Activated CD8-positive, alpha-beta memory T cell treated with anti-CD3 and anti-CD28 coated beads for 48 hours (primary cell): ENCODE results near the gene BTBD18.

Experiments used
- DNase-seq, 3 experiments: peaks; one replicate each; pipeline ENCODE4 v3.0.0-alpha.2; 2020; ENCODE audit warnings: low read depth in 2 of 3, low spot score in 2 of 3

Gene BTBD18

GRCh38 chr11:57776577-57777210, 25.1 kb upstream of the BTBD18 start:
- no peak for DNase-seq

GRCh38 chr11:57776031-57776521, 24.5 kb upstream of the BTBD18 start:
- no peak for DNase-seq

DNA sequence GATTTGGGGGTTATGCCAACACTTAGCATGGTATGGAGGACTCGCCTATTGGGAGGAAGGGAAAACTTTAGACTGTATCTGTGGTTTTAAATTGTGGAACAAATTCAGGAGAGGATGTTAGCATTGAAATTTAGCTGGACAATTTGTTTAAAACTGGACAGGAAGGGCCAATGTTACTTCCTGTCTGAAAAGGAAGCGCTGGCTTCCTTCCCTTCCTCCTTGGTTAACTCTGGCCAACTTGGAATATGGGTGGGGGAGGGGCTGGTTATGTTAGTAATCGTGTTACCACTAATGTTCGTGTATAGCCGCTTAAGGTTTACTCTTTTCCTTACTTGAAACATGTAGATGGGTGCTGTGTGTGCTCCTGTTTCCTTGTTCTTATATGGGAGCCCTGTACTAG, 23.9 kb upstream of the BTBD18 start:
- DNase-seq: no peak

DNA sequence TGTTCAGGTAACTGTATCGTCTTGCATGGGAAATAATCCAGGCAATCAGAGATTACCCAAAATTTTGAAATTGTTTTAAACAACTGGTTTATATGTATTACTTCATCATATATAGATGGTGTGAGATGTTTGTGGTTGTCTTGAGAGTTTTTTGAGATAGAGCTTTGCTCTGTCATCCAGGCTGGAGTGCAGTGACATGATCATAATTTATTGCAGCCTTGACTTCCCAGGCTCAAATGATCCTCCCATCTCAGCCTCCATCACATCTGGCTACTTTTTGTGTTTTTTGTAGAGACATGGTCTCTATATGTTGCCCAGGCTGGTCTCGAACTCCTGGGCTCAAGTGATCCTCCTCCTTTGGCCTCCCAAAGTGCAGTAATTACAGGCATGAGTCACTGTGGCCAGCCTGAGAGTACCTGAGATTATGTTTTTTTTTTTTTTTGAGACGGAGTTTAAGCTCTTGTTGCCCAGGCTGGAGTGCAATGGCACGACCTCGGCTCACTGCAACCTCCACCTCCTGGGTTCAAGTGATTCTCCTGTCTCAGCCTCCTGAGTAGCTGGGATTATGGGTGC, 21.5 kb upstream of the BTBD18 start:
- DNase-seq: no peak

GRCh38 chr11:57772562-57772961, 20.9 kb upstream of the BTBD18 start:
- no peak for DNase-seq

GRCh38 chr11:57771365-57771764, 19.7 kb upstream of the BTBD18 start:
- DNase-seq: no peak

GRCh38 chr11:57770793-57771192, 19.2 kb upstream of the BTBD18 start:
- DNase-seq: no peak

GRCh38 chr11:57764972-57765371, 13.4 kb upstream of the BTBD18 start:
- no peak for DNase-seq

DNA sequence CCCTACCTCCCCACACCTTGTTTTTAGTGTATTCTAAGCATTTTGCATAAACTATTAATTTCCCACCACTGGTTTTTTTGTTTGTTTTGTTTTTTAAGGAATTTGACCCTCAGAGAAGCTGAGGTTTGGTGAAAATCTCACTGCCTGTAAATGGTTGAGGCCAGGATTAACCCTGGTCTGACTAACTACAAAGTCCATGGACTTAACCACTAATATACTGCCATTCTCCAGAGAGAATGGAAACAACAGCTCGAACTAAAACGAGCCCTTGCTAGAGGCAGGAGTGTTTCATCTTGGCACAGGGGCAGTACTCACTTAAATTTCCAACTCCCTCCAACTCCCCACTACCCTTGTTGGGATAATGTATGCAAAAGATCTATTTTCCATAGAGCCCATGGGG, 12.9 kb upstream of the BTBD18 start:
- no peak for DNase-seq

- no peak for DNase-seq
These were observed 12.4 kb upstream of the BTBD18 start for GRCh38 chr11:57764021-57764420.

DNA sequence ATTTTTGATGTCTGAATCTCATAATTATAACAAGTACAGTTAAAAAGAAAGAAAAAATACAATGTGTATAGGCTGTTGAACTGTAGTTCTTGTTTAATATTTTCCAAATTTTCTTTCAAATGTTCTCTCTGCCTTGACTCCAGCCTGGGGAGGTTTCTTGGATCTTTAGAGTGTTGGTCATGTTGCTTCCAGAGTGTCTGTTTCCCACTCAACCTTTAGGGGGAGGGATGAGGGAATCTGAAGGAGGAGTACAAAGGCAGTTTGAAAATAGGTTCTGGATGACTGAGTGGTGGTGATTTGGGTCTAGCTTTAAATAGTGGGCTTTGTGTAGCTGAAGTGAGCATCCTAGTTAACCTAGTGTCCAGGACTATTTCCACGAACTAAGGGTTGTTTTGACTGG, 11.9 kb upstream of the BTBD18 start:
- DNase-seq: no peak

- DNase-seq: no peak
These were observed 10.7 kb upstream of the BTBD18 start for GRCh38 chr11:57762235-57762861.

GRCh38 chr11:57761301-57762234, 9.9 kb upstream of the BTBD18 start, which contains the start of gene CTNND1:
TSS of gene CTNND1 (plus strand) at chr11:57761802. CDS start at chr11:57791479, 29,677 bp downstream.
- DNase-seq: no peak

- DNase-seq: no peak
These were observed 6.6 kb upstream of the BTBD18 start for GRCh38 chr11:57758174-57758573.

DNA sequence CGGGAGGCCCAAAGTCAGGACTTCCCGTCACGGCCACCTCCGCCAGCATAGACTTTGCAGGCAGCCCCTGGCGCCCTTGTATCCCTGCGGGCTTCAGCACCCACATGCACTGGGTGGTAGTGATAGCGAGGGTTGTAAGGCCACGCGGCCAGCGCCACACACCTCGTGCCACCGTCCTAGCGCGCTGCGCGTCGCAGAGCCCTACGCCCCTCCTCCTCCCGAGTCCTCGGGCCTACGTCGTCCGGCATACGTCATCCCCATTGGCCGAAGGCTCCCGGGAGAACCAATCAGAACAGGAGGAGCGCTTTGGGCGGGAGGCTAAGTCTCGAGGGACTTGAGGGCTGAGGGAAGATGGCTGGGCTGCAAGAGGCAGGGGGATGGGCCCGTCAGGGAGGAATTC, 1.3 kb upstream of the BTBD18 start:
- no peak for DNase-seq

- DNase-seq: no peak
These were observed 443 bp downstream of the BTBD18 start for GRCh38 chr11:57751176-57751575.

DNA sequence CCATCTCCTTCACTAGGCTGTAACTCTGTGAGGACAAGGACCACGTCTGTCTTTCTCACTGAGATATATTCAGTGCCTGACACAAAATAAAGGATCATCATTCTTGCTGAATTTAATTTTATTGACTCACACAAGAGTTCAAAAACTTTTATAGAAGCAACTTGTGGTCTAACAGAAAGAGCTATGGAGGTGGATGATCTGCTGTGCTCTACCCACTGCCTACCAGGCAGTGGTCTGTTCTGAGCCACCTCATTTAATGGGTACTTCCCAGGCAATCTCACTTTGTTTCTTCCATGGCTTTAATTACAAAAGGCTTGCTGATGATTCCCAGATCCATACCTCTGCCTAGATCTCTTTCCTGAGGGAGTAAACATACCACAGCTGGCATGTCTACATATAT, 4.7 kb downstream of the BTBD18 start:
- no peak for DNase-seq

GRCh38 chr11:57745206-57745605, 6.4 kb downstream of the BTBD18 start:
- DNase-seq: no peak

- DNase-seq: no peak
These were observed 7.3 kb downstream of the BTBD18 start for GRCh38 chr11:57744357-57744756.

GRCh38 chr11:57742087-57742452, 9.5 kb downstream of the BTBD18 start:
- peak in 1 of 3 experiments; percentile 4 for DNase-seq
